Trophoblast cell (in vitro differentiated cells and primary cell): ENCODE data around the gene KIF7.

Experiments used
- DNase-seq, 2 donors: peaks; one replicate each; pipeline ENCODE4 v3.0.0-alpha.2; 2016
- H2AFZ ChIP-seq: 2 replicates; pipeline ENCODE4 v1.6.1; 2013; ENCODE audit warnings: low read length, moderate library complexity, mild to moderate bottlenecking; ENCODE audit not compliant: insufficient read depth, poor library complexity
- H2AK5ac ChIP-seq: 2 replicates; pipeline ENCODE4 v1.6.1; 2013; ENCODE audit warnings: mild to moderate bottlenecking, low read length
- H2BK120ac ChIP-seq: 2 replicates; pipeline ENCODE4 v1.6.1; 2013; ENCODE audit warnings: low read length, mild to moderate bottlenecking, moderate library complexity; ENCODE audit not compliant: insufficient read depth, poor library complexity
- H2BK12ac ChIP-seq: 2 replicates; pipeline ENCODE4 v1.6.1; 2013; ENCODE audit warnings: mild to moderate bottlenecking, low read length, moderate library complexity
- H2BK5ac ChIP-seq: 2 replicates; pipeline ENCODE4 v1.6.1; 2013; ENCODE audit warnings: low read length, low read depth, moderate library complexity, mild to moderate bottlenecking; ENCODE audit not compliant: poor library complexity
- H3K14ac ChIP-seq: 2 replicates; pipeline ENCODE4 v1.6.1; 2013; ENCODE audit warnings: mild to moderate bottlenecking, low read length
- H3K18ac ChIP-seq: 2 replicates; pipeline ENCODE4 v1.6.1; 2013; ENCODE audit warnings: mild to moderate bottlenecking, low read length
- H3K23ac ChIP-seq: 2 replicates; pipeline ENCODE4 v1.6.1; 2013; ENCODE audit warnings: low read length
- H3K27ac ChIP-seq: 2 replicates; pipeline ENCODE4 v1.5.1; 2013; ENCODE audit warnings: low read depth, mild to moderate bottlenecking, inconsistent platforms, low read length, moderate library complexity
- H3K27me3 ChIP-seq: 2 replicates; pipeline ENCODE4 v1.6.1; 2013; ENCODE audit warnings: inconsistent platforms, mild to moderate bottlenecking, low read length, moderate library complexity; ENCODE audit not compliant: insufficient read depth
- H3K36me3 ChIP-seq, 2 experiments: 1 replicate in 1 of 2; 2 replicates in 1 of 2; pipeline ENCODE4 v1.6.1; 2013; ENCODE audit warnings: low read length in 2 of 2, mild to moderate bottlenecking in 2 of 2, moderate library complexity in 1 of 2; ENCODE audit not compliant: insufficient read depth in 2 of 2, control insufficient read depth in 1 of 2
- H3K4ac ChIP-seq: 2 replicates; pipeline ENCODE4 v1.6.1; 2013; ENCODE audit warnings: low read depth, mild to moderate bottlenecking, low read length, moderate library complexity
- H3K4me1 ChIP-seq, 2 experiments: 1 replicate in 1 of 2; 2 replicates in 1 of 2; pipeline ENCODE4 v1.6.1; 2013; ENCODE audit warnings: low read length in 2 of 2, mild to moderate bottlenecking in 2 of 2, moderate library complexity in 1 of 2; ENCODE audit not compliant: insufficient read depth in 2 of 2, control insufficient read depth in 1 of 2
- H3K4me2 ChIP-seq: 2 replicates; pipeline ENCODE4 v1.6.1; 2013; ENCODE audit warnings: inconsistent platforms, mild to moderate bottlenecking, low read length, moderate library complexity
- H3K4me3 ChIP-seq: 2 replicates; pipeline ENCODE4 v1.5.1; 2013; ENCODE audit warnings: mild to moderate bottlenecking, low read depth, low read length, inconsistent platforms
- H3K79me1 ChIP-seq: one replicate; pipeline ENCODE4 v1.6.1; 2013; ENCODE audit warnings: low read length
- H3K79me2 ChIP-seq: 2 replicates; pipeline ENCODE4 v1.6.1; 2013; ENCODE audit warnings: low read length, mild to moderate bottlenecking; ENCODE audit not compliant: control insufficient read depth, insufficient read depth, poor library complexity
- H3K9ac ChIP-seq: 2 replicates; pipeline ENCODE4 v1.6.1; 2013; ENCODE audit warnings: mild to moderate bottlenecking, low read length
- H3K9me3 ChIP-seq: 2 replicates; pipeline ENCODE4 v1.6.1; 2013; ENCODE audit warnings: low read depth, mild to moderate bottlenecking, control low read depth, inconsistent platforms, low read length; ENCODE audit not compliant: insufficient read depth
- H4K12ac ChIP-seq: 2 replicates; pipeline ENCODE4 v1.6.1; 2013; ENCODE audit warnings: low read depth, mild to moderate bottlenecking, low read length, moderate library complexity
- H4K8ac ChIP-seq: 2 replicates; pipeline ENCODE4 v1.6.1; 2013; ENCODE audit warnings: low read depth, mild to moderate bottlenecking, low read length, moderate library complexity
- H4K91ac ChIP-seq: one replicate; pipeline ENCODE4 v1.6.1; 2013; ENCODE audit warnings: low read depth, mild to moderate bottlenecking, low read length, moderate library complexity
- WGBS: extraction: QIAGEN DNeasy Blood & Tissue Kit; methylation state at CpG from one replicate; pipeline ENCODE4 v1.1.7; 2013; ENCODE audit warnings: missing lambda C conversion rate; ENCODE audit not compliant: insufficient read length, insufficient coverage; ENCODE audit errors: extremely low coverage; 5-methylcytosine and 5-hydroxymethylcytosine counted together

The KIF7 gene

GRCh38 chr15:89647191-89647851, 7.9 kb downstream of the KIF7 start:
- WGBS = no CpG with 5 or more reads among the region's 25 CpGs
- H2AFZ ChIP-seq = no peak overlapping the region
- H3K79me1 ChIP-seq = no peaks in the 10 kb centered on the region

GRCh38 chr15:89646416-89647141, 8.7 kb downstream of the KIF7 start:
- no peak overlapping the region for H3K23ac ChIP-seq
- H3K14ac ChIP-seq = no peak overlapping the region
- H3K9ac ChIP-seq = no peak overlapping the region
- no peak overlapping the region for H3K27ac ChIP-seq
- H4K91ac ChIP-seq = no peak overlapping the region
- no peaks in the 10 kb centered on the region for H3K27me3 ChIP-seq
- no peak overlapping the region for H2AFZ ChIP-seq
- no peak overlapping the region for H2BK12ac ChIP-seq
- H3K4ac ChIP-seq = no peak overlapping the region
- no peaks in the 10 kb centered on the region for H3K4me1 ChIP-seq
- H4K12ac ChIP-seq = no peak overlapping the region
- no peak overlapping the region for H2AK5ac ChIP-seq
- H3K79me1 ChIP-seq = no peaks in the 10 kb centered on the region
- no peak overlapping the region for H3K4me3 ChIP-seq
- no peak overlapping the region for H3K18ac ChIP-seq
- peaks cover 30 to 35% of the 10 kb centered on the region in 2 experiments for H3K36me3 ChIP-seq
- no peak overlapping the region for H2BK5ac ChIP-seq
- peaks cover 3% of the 10 kb centered on the region for H3K9me3 ChIP-seq
- H3K79me2 ChIP-seq = no peaks in the 10 kb centered on the region
- no peak overlapping the region for H3K4me2 ChIP-seq
- no CpG with 5 or more reads among the region's 22 CpGs for WGBS
- DNase-seq = no peak
- no peak overlapping the region for H2BK120ac ChIP-seq
- no peak overlapping the region for H4K8ac ChIP-seq

More at GRCh38 chr15:89647191-89647851, 7.9 kb downstream of the KIF7 start:
- Histone ChIP-seq H3K4me1 (no peaks in the 10 kb centered on the region), H3K4me3 (no peak overlapping the region), H2BK12ac (no peak overlapping the region), H3K79me2 (no peaks in the 10 kb centered on the region), H3K36me3 (peaks cover 25 to 28% of the 10 kb centered on the region in 2 experiments), H3K18ac (no peak overlapping the region), H3K23ac (no peak overlapping the region), H2BK120ac (no peak overlapping the region), H3K14ac (no peak overlapping the region), H4K12ac (no peak overlapping the region), H2BK5ac (no peak overlapping the region), H3K4me2 (no peak overlapping the region), H2AK5ac (no peak overlapping the region), H3K9me3 (no peaks in the 10 kb centered on the region), H3K4ac (no peak overlapping the region), H3K9ac (no peak overlapping the region), H3K27me3 (no peaks in the 10 kb centered on the region), H4K91ac (no peak overlapping the region), H3K27ac (no peak overlapping the region), H4K8ac (no peak overlapping the region)
- peak; percentile 40 to 78 for DNase-seq

- peaks cover 3% of the 10 kb centered on the region for H3K9me3 ChIP-seq
- no peak overlapping the region for H3K14ac ChIP-seq
- no peak overlapping the region for H2BK12ac ChIP-seq
- DNase-seq = no peak
- no peak overlapping the region for H3K4me3 ChIP-seq
- peaks cover 30 to 35% of the 10 kb centered on the region in 2 experiments for H3K36me3 ChIP-seq
- WGBS = no CpG with 5 or more reads among the region's 8 CpGs
- H2BK5ac ChIP-seq = no peak overlapping the region
- H4K91ac ChIP-seq = no peak overlapping the region
- no peak overlapping the region for H3K4ac ChIP-seq
- no peak overlapping the region for H2AFZ ChIP-seq
- no peak overlapping the region for H4K12ac ChIP-seq
- H3K18ac ChIP-seq = no peak overlapping the region
- H2BK120ac ChIP-seq = no peak overlapping the region
- no peak overlapping the region for H3K4me2 ChIP-seq
- no peak overlapping the region for H3K9ac ChIP-seq
- no peak overlapping the region for H2AK5ac ChIP-seq
- H3K79me1 ChIP-seq = no peaks in the 10 kb centered on the region
- H3K27ac ChIP-seq = no peak overlapping the region
- no peaks in the 10 kb centered on the region for H3K4me1 ChIP-seq
- H3K23ac ChIP-seq = no peak overlapping the region
- no peak overlapping the region for H4K8ac ChIP-seq
- H3K79me2 ChIP-seq = no peaks in the 10 kb centered on the region
- H3K27me3 ChIP-seq = no peaks in the 10 kb centered on the region
Observed at GRCh38 chr15:89645680-89646079, 9.6 kb downstream of the KIF7 start.

GRCh38 chr15:89642106-89642505, 13.2 kb downstream of the KIF7 start:
- no peak overlapping the region for H3K18ac ChIP-seq
- H3K79me1 ChIP-seq = no peaks in the 10 kb centered on the region
- no peak overlapping the region for H3K27ac ChIP-seq
- H4K12ac ChIP-seq = no peak overlapping the region
- H3K9ac ChIP-seq = no peak overlapping the region
- H3K4me1 ChIP-seq = no peaks in the 10 kb centered on the region
- H3K4me3 ChIP-seq = no peak overlapping the region
- no peak overlapping the region for H2BK120ac ChIP-seq
- no peak overlapping the region for H2AK5ac ChIP-seq
- H2AFZ ChIP-seq = no peak overlapping the region
- peaks cover 3% of the 10 kb centered on the region for H3K9me3 ChIP-seq
- H3K4ac ChIP-seq = no peak overlapping the region
- no CpG with 5 or more reads among the region's 16 CpGs for WGBS
- no peak overlapping the region for H2BK12ac ChIP-seq
- DNase-seq = peak; percentile 77 to 83
- no peak overlapping the region for H3K23ac ChIP-seq
- H3K4me2 ChIP-seq = no peak overlapping the region
- no peak overlapping the region for H2BK5ac ChIP-seq
- H4K91ac ChIP-seq = no peak overlapping the region
- no peaks in the 10 kb centered on the region for H3K27me3 ChIP-seq
- H3K14ac ChIP-seq = no peak overlapping the region
- H3K36me3 ChIP-seq = peaks cover 25 to 28% of the 10 kb centered on the region in 2 experiments
- no peaks in the 10 kb centered on the region for H3K79me2 ChIP-seq
- H4K8ac ChIP-seq = no peak overlapping the region
